ENCODE results near the gene CRCP. TPM values are rescaled to one million over a fixed set of nuclear protein-coding genes. Genes with fewer than 3 reads are reported as not detected.
A peak's percentile ranks its signal among the peaks of the same experiment; 100 is the strongest.
"Not testable (repeated sequence)": the region's sequence is repeated elsewhere in the genome, so short reads cannot be mapped to it uniquely, and the experiment has no call there.

The CRCP gene
- total RNA-seq, 6 experiments from 2014 or later, result 17.2 to 38.0 (median 24.4) TPM

GRCh38 chr7:66170309-66171231, 55.9 kb downstream of the CRCP start:
- TF ChIP-seq CTCF (IDR thresholded peaks at IDR 0.05) (no peak), POLR2A (IDR thresholded peaks at IDR 0.05) (no peak)
- 52% methylated on average over 13 of the region's 16 CpGs for WGBS (ENCODE audit: insufficient coverage, low coverage, low lambda C conversion rate, missing lambda C conversion rate)
- intact Hi-C loops (cut with DNase I), result no loop called here

GRCh38 chr7:66172536-66173401, 58.1 kb downstream of the CRCP start:
- H3K27ac ChIP-seq; intact Hi-C loops (cut with DNase I); ATAC-seq; H3K4me1 ChIP-seq; H3K9me3 ChIP-seq; DNase-seq; H3K4me3 ChIP-seq; H3K27me3 ChIP-seq; H3K36me3 ChIP-seq: not testable (repeated sequence)
- WGBS (ENCODE audit: insufficient coverage, low coverage, low lambda C conversion rate, missing lambda C conversion rate), result 73% methylated on average over 6 of the region's 9 CpGs

More at GRCh38 chr7:66170309-66171231, 55.9 kb downstream of the CRCP start:
- Histone ChIP-seq H3K9me3 (no peaks in the 10 kb centered on the region), H3K4me1 (no peaks in the 10 kb centered on the region), H3K36me3 (no peaks in the 10 kb centered on the region), H3K27ac (no peak overlapping the region), H3K27me3 (no peaks in the 10 kb centered on the region), H3K4me3 (no peak overlapping the region)
- DNase-seq (peak in 1 of 3 donors; percentile 30), ATAC-seq (peak; percentile 42 to 82 (median 57))

GRCh38 chr7:66173856-66174255, 59.2 kb downstream of the CRCP start:
- no peak for TF ChIP-seq CTCF (IDR thresholded peaks at IDR 0.05)
- no peak for TF ChIP-seq POLR2A (IDR thresholded peaks at IDR 0.05)
- H3K27me3 ChIP-seq, result no peaks in the 10 kb centered on the region
- H3K4me3 ChIP-seq, result no peak overlapping the region
- H3K27ac ChIP-seq, result no peak overlapping the region
- DNase-seq (no peak), ATAC-seq (no peak)
- H3K36me3 ChIP-seq, result no peaks in the 10 kb centered on the region
- intact Hi-C loops (cut with DNase I), result no loop called here
- peaks cover 0 to 4% (median 0%) of the 10 kb centered on the region in 4 donors for H3K4me1 ChIP-seq
- no peaks in the 10 kb centered on the region for H3K9me3 ChIP-seq
- WGBS (ENCODE audit: insufficient coverage, low coverage, low lambda C conversion rate, missing lambda C conversion rate), result 84% methylated on average over 5 of the region's 5 CpGs

GRCh38 chr7:66175006-66175405, 60.4 kb downstream of the CRCP start:
- intact Hi-C loops (cut with DNase I); H3K9me3 ChIP-seq; H3K27me3 ChIP-seq; H3K27ac ChIP-seq; DNase-seq; H3K4me3 ChIP-seq; ATAC-seq; H3K4me1 ChIP-seq; H3K36me3 ChIP-seq: not testable (repeated sequence)
- 86% methylated on average over 4 of the region's 8 CpGs for WGBS (ENCODE audit: insufficient coverage, low coverage, low lambda C conversion rate, missing lambda C conversion rate)

- Histone ChIP-seq H3K4me1 (peaks cover 0 to 4% (median 0%) of the 10 kb centered on the region in 4 donors), H3K9me3 (no peaks in the 10 kb centered on the region), H3K36me3 (no peaks in the 10 kb centered on the region), H3K27ac (peak overlapping the region in 1 of 3 donors; percentile 53), H3K27me3 (no peaks in the 10 kb centered on the region), H3K4me3 (no peak overlapping the region)
- TF ChIP-seq CTCF (IDR thresholded peaks at IDR 0.05) (no peak), POLR2A (IDR thresholded peaks at IDR 0.05) (no peak)
- peak; percentile 86 to 99 (median 91) for ATAC-seq
- WGBS (ENCODE audit: insufficient coverage, low coverage, low lambda C conversion rate, missing lambda C conversion rate), result 33% methylated on average over 1 of the region's 2 CpGs
- peak; percentile 37 to 90 (median 78) for DNase-seq
- intact Hi-C loops (cut with DNase I), result no loop called here
Measured at GRCh38 chr7:66176914-66177313, 62.3 kb downstream of the CRCP start.
